HEK293 (cell line): ENCODE data around the gene ADAMTS2.

ENCODE experiments used
- CTCF ChIA-PET: fragments of 350-600 bp; formaldehyde crosslinking; extraction: SDS; loops from one replicate; lab custom pipeline; 2021; ENCODE audit warnings: antibody characterized with exemption; lab: Yijun Ruan, JAX
- POLR2A ChIA-PET: fragments of 300-600 bp; formaldehyde crosslinking; extraction: SDS; loops from one replicate; lab custom pipeline; 2020; ENCODE audit warnings: antibody characterized with exemption, inconsistent platforms; lab: Yijun Ruan, JAX
- H3K27ac ChIP-seq: fragments of 200-500 bp; sonication (Bioruptor generic); 2 replicates; pipeline ENCODE4 v1.5.1; 2014; ENCODE audit warnings: low read depth, low read length, control low read depth, inconsistent platforms; ENCODE audit errors: extremely low read depth
- H3K36me3 ChIP-seq, 2 experiments: fragments of 200-500 bp in 1 of 2; sonication (Bioruptor generic) in 1 of 2; 1 replicate in 1 of 2; 2 replicates in 1 of 2; pipeline ENCODE4 v1.5.1; 2014 to 2017; ENCODE audit warnings: inconsistent platforms in 2 of 2, low read length in 2 of 2; ENCODE audit not compliant: control insufficient read depth in 2 of 2, insufficient read depth in 1 of 2
- H3K4me1 ChIP-seq: fragments of 200-500 bp; sonication (Bioruptor generic); 2 replicates; pipeline ENCODE4 v1.5.1; 2014; ENCODE audit warnings: mild to moderate bottlenecking, low read length, inconsistent platforms; ENCODE audit not compliant: control insufficient read depth, insufficient read depth
- H3K4me3 ChIP-seq: 2 replicates; pipeline ENCODE4 v1.5.1; 2011; ENCODE audit warnings: low read depth, mild to moderate bottlenecking, control low read depth, low read length, moderate library complexity
- H3K9me3 ChIP-seq: fragments of 200-500 bp; sonication (Bioruptor generic); 2 replicates; pipeline ENCODE4 v1.5.1; 2014; ENCODE audit warnings: low read depth, low read length, inconsistent platforms; ENCODE audit not compliant: control insufficient read depth, insufficient read depth
- GLI4 ChIP-seq: fragments of 450-650 bp; formaldehyde crosslinking; IDR thresholded peaks from 2 replicates; pipeline ENCODE4 v1.5.1; 2016; ENCODE audit warnings: missing biosample characterization, missing genetic modification characterization
- GLIS1 ChIP-seq: fragments of 450-650 bp; formaldehyde crosslinking; IDR thresholded peaks from 2 replicates; pipeline ENCODE4 v1.5.1; 2016; ENCODE audit warnings: missing biosample characterization, missing genetic modification characterization
- HOXC10 ChIP-seq: sonication (generic); formaldehyde crosslinking; IDR thresholded peaks from 2 replicates; pipeline ENCODE4 v1.8.1; 2023; ENCODE audit warnings: mild to moderate bottlenecking, missing genetic modification reagents
- KLF1 ChIP-seq: fragments of 450-650 bp; formaldehyde crosslinking; IDR thresholded peaks from 2 replicates; pipeline ENCODE4 v1.5.1; 2016; ENCODE audit warnings: missing biosample characterization, missing genetic modification characterization
- SCRT1 ChIP-seq: fragments of 450-650 bp; formaldehyde crosslinking; IDR thresholded peaks from 2 replicates; pipeline ENCODE4 v1.5.1; 2016; ENCODE audit warnings: missing biosample characterization, missing genetic modification characterization, borderline replicate concordance
- SETDB1 ChIP-seq: IDR thresholded peaks from one replicate; pipeline ENCODE4 v1.6.1; 2017; ENCODE audit warnings: mild to moderate bottlenecking, low read length, moderate library complexity, mixed read lengths; ENCODE audit not compliant: insufficient read length
- SP7 ChIP-seq: fragments of 450-650 bp; formaldehyde crosslinking; IDR thresholded peaks from 2 replicates; pipeline ENCODE4 v1.5.1; 2016; ENCODE audit warnings: missing biosample characterization, missing genetic modification characterization
- ZBTB20 ChIP-seq: fragments of 450-650 bp; formaldehyde crosslinking; IDR thresholded peaks from 2 replicates; pipeline ENCODE4 v1.5.1; 2016; ENCODE audit warnings: missing biosample characterization, missing genetic modification characterization
- ZFP3 ChIP-seq: fragments of 450-650 bp; formaldehyde crosslinking; IDR thresholded peaks from 2 replicates; pipeline ENCODE4 v1.5.1; 2016; ENCODE audit warnings: low read depth, missing biosample characterization, missing genetic modification characterization
- ZNF10 ChIP-seq: fragments of 450-650 bp; formaldehyde crosslinking; IDR thresholded peaks from 2 replicates; pipeline ENCODE4 v1.5.1; 2017; ENCODE audit warnings: missing biosample characterization, missing genetic modification characterization
- ZNF114 ChIP-seq: fragments of 450-650 bp; formaldehyde crosslinking; IDR thresholded peaks from 2 replicates; pipeline ENCODE4 v1.5.0; 2017; ENCODE audit warnings: missing biosample characterization, missing genetic modification characterization
- ZNF146 ChIP-seq: fragments of 450-650 bp; formaldehyde crosslinking; IDR thresholded peaks from 2 replicates; pipeline ENCODE4 v1.5.1; 2016; ENCODE audit warnings: missing biosample characterization, missing genetic modification characterization
- ZNF16 ChIP-seq: fragments of 450-650 bp; formaldehyde crosslinking; IDR thresholded peaks from 2 replicates; pipeline ENCODE4 v1.5.1; 2016; ENCODE audit warnings: low read depth, missing biosample characterization, missing genetic modification characterization
- ZNF175 ChIP-seq: fragments of 450-650 bp; formaldehyde crosslinking; IDR thresholded peaks from 2 replicates; pipeline ENCODE4 v1.5.1; 2016; ENCODE audit warnings: missing biosample characterization, missing genetic modification characterization
- ZNF202 ChIP-seq: fragments of 450-650 bp; formaldehyde crosslinking; IDR thresholded peaks from 2 replicates; pipeline ENCODE4 v1.5.1; 2016; ENCODE audit warnings: missing biosample characterization, missing genetic modification characterization, borderline replicate concordance
- ZNF274 ChIP-seq, 2 experiments: fragments of 200-500 bp in 1 of 2; fragments of 450-650 bp in 1 of 2; sonication (Bioruptor generic) in 1 of 2; formaldehyde crosslinking in 1 of 2; IDR thresholded peaks; 2 replicates each; pipeline versions ENCODE4 v1.5.1 to v1.6.1; 2014 to 2016; ENCODE audit warnings: borderline replicate concordance in 1 of 2, inconsistent platforms in 1 of 2, low read length in 1 of 2, missing biosample characterization in 1 of 2, missing genetic modification characterization in 1 of 2
- ZNF311 ChIP-seq: fragments of 450-650 bp; formaldehyde crosslinking; IDR thresholded peaks from 2 replicates; pipeline ENCODE4 v1.5.1; 2017; ENCODE audit warnings: missing biosample characterization, missing genetic modification characterization, borderline replicate concordance
- ZNF354C ChIP-seq: fragments of 450-650 bp; formaldehyde crosslinking; IDR thresholded peaks from 2 replicates; pipeline ENCODE4 v1.5.1; 2016; ENCODE audit warnings: missing biosample characterization, missing genetic modification characterization, low read depth, borderline replicate concordance
- ZNF404 ChIP-seq: fragments of 450-650 bp; formaldehyde crosslinking; IDR thresholded peaks from 2 replicates; pipeline ENCODE4 v1.5.1; 2017; ENCODE audit warnings: missing biosample characterization, missing genetic modification characterization
- ZNF621 ChIP-seq: fragments of 450-650 bp; formaldehyde crosslinking; IDR thresholded peaks from 2 replicates; pipeline ENCODE4 v1.5.1; 2017; ENCODE audit warnings: missing biosample characterization, missing genetic modification characterization
- ZNF677 ChIP-seq: fragments of 450-650 bp; IDR thresholded peaks from 2 replicates; pipeline ENCODE4 v1.5.0; 2018; ENCODE audit warnings: missing biosample characterization, mild to moderate bottlenecking, missing genetic modification characterization, moderate library complexity
- ZNF768 ChIP-seq: fragments of 450-650 bp; formaldehyde crosslinking; IDR thresholded peaks from 2 replicates; pipeline ENCODE4 v1.5.1; 2018; ENCODE audit warnings: missing biosample characterization, mild to moderate bottlenecking, missing genetic modification characterization
- ZNF792 ChIP-seq: fragments of 450-650 bp; formaldehyde crosslinking; IDR thresholded peaks from 2 replicates; pipeline ENCODE4 v1.5.1; 2016; ENCODE audit warnings: missing biosample characterization, missing genetic modification characterization
- ZNF837 ChIP-seq: fragments of 450-650 bp; formaldehyde crosslinking; IDR thresholded peaks from 2 replicates; pipeline ENCODE4 v1.5.1; 2016; ENCODE audit warnings: missing biosample characterization, missing genetic modification characterization
- ZSCAN16 ChIP-seq: fragments of 450-650 bp; formaldehyde crosslinking; IDR thresholded peaks from 2 replicates; pipeline ENCODE4 v1.5.1; 2016; ENCODE audit warnings: missing biosample characterization, missing genetic modification characterization
- ZSCAN23 ChIP-seq: fragments of 450-650 bp; formaldehyde crosslinking; IDR thresholded peaks from 2 replicates; pipeline ENCODE4 v1.5.1; 2016; ENCODE audit warnings: missing biosample characterization, missing genetic modification characterization
- TF ChIP-seq, protein P1 (sequence below): fragments of 450-650 bp; formaldehyde crosslinking; IDR thresholded peaks from 2 replicates; pipeline ENCODE4 v1.5.1; 2016; ENCODE audit warnings: missing biosample characterization, missing genetic modification characterization
- TF ChIP-seq, protein P2 (sequence below): fragments of 450-650 bp; formaldehyde crosslinking; IDR thresholded peaks from 2 replicates; pipeline ENCODE4 v1.5.1; 2016; ENCODE audit warnings: missing biosample characterization, missing genetic modification characterization
- TF ChIP-seq, protein P3 (sequence below): fragments of 450-650 bp; formaldehyde crosslinking; IDR thresholded peaks from 2 replicates; pipeline ENCODE4 v1.5.1; 2016; ENCODE audit warnings: missing biosample characterization, missing genetic modification characterization
- TF ChIP-seq, protein P4 (sequence below): fragments of 450-650 bp; formaldehyde crosslinking; IDR thresholded peaks from 2 replicates; pipeline ENCODE4 v1.5.1; 2016; ENCODE audit warnings: missing biosample characterization, missing genetic modification characterization
- TF ChIP-seq, protein P5 (sequence below): fragments of 450-650 bp; formaldehyde crosslinking; IDR thresholded peaks from 2 replicates; pipeline ENCODE4 v1.5.1; 2016; ENCODE audit warnings: missing biosample characterization, missing genetic modification characterization

Gene ADAMTS2

DNA sequence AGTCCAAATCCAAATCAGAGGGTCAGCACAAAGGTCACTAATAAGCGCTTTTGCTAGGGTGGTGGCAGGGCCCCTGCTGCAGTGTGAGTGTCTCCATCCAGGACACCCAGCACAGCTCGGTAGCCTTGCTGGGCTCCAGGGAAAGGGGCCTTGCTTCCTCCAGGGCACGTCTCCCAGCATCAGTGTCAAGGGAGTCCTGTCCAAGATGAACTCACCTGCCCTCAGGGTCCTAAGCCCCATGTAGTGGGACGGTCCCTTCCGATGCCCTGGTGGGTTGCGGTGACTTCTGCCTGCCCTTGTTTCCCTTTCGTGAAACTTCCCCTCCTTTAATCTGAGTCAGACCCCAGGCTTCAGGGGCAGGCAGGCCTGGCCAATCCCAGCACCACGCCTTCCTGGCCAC, 183.4 kb downstream of the ADAMTS2 start:
- CTCF ChIA-PET, result no interaction called here
- no peaks in the 10 kb centered on the region for H3K36me3 ChIP-seq
- no peaks in the 10 kb centered on the region for H3K9me3 ChIP-seq
- no peak overlapping the region for H3K27ac ChIP-seq
- TF ChIP-seq, protein P1, sequence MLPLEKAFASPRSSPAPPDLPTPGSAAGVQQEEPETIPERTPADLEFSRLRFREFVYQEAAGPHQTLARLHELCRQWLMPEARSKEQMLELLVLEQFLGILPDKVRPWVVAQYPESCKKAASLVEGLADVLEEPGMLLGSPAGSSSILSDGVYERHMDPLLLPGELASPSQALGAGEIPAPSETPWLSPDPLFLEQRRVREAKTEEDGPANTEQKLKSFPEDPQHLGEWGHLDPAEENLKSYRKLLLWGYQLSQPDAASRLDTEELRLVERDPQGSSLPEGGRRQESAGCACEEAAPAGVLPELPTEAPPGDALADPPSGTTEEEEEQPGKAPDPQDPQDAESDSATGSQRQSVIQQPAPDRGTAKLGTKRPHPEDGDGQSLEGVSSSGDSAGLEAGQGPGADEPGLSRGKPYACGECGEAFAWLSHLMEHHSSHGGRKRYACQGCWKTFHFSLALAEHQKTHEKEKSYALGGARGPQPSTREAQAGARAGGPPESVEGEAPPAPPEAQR (tag by site-specific recombination), result no peak
- TF ChIP-seq ZNF768 (tag by site-specific recombination) (no peak), ZNF792 (no peak), HOXC10 (CRISPR knock-in tag) (no peak), ZFP3 (tag by site-specific recombination) (no peak), ZBTB20 (tag by site-specific recombination) (no peak), ZNF10 (tag by site-specific recombination) (no peak), GLI4 (no peak), ZNF837 (tag by site-specific recombination) (no peak), ZSCAN23 (tag by site-specific recombination) (no peak), SETDB1 (no peak), ZNF354C (no peak), ZNF274 (IDR thresholded peaks at IDR 0.05; ENCODE audit: low read length) (no peak), ZNF274 (tag by site-specific recombination; IDR thresholded peaks at IDR 0.05; ENCODE audit: borderline replicate concordance) (no peak)
- no peak overlapping the region for H3K4me3 ChIP-seq
- no peaks in the 10 kb centered on the region for H3K4me1 ChIP-seq
- POLR2A ChIA-PET, result no interaction called here

DNA sequence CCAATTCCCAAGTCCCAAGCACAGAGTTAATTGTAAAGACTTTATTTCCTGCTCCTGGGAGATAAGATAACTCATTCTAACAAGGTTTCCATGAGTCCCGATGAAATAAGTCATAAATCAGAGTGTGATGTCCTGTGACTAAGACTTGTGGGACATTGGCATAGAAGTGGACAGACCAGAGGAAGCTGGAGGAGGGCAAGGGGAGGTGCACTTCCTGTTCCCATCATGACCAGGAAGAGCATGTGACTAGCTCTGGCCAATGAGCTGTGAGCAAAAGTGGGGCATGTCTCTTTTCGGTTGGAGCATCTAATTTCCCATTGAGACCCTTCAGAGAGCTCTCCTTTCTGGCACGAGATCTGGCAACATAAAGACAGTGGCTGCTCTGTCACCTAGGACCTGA, 184.7 kb downstream of the ADAMTS2 start:
- CTCF ChIA-PET, result interaction anchor here (0.7 to 1.1 kb wide), 2 partner anchors 333 to 450 kb away, joined by 3 read pairs; no protein-coding TSS in a partner anchor
- no peaks in the 10 kb centered on the region for H3K4me1 ChIP-seq
- H3K9me3 ChIP-seq, result no peaks in the 10 kb centered on the region
- TF ChIP-seq ZSCAN16 (tag by site-specific recombination) (no peak), SP7 (tag by site-specific recombination) (no peak), GLIS1 (tag by site-specific recombination) (no peak), ZNF16 (tag by site-specific recombination) (no peak), ZNF175 (tag by site-specific recombination) (no peak), SCRT1 (tag by site-specific recombination) (no peak), KLF1 (tag by site-specific recombination) (no peak), ZNF114 (tag by site-specific recombination) (no peak), ZNF146 (tag by site-specific recombination) (no peak), ZNF677 (no peak), ZNF621 (tag by site-specific recombination) (no peak), ZNF404 (tag by site-specific recombination) (no peak), ZNF311 (tag by site-specific recombination) (no peak), ZNF202 (no peak)
- TF ChIP-seq, protein P2, sequence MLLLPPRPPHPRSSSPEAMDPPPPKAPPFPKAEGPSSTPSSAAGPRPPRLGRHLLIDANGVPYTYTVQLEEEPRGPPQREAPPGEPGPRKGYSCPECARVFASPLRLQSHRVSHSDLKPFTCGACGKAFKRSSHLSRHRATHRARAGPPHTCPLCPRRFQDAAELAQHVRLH (tag by site-specific recombination), result no peak
- TF ChIP-seq, protein P3, sequence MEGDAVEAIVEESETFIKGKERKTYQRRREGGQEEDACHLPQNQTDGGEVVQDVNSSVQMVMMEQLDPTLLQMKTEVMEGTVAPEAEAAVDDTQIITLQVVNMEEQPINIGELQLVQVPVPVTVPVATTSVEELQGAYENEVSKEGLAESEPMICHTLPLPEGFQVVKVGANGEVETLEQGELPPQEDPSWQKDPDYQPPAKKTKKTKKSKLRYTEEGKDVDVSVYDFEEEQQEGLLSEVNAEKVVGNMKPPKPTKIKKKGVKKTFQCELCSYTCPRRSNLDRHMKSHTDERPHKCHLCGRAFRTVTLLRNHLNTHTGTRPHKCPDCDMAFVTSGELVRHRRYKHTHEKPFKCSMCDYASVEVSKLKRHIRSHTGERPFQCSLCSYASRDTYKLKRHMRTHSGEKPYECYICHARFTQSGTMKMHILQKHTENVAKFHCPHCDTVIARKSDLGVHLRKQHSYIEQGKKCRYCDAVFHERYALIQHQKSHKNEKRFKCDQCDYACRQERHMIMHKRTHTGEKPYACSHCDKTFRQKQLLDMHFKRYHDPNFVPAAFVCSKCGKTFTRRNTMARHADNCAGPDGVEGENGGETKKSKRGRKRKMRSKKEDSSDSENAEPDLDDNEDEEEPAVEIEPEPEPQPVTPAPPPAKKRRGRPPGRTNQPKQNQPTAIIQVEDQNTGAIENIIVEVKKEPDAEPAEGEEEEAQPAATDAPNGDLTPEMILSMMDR (tag by site-specific recombination), result no peak
- TF ChIP-seq, protein P4, sequence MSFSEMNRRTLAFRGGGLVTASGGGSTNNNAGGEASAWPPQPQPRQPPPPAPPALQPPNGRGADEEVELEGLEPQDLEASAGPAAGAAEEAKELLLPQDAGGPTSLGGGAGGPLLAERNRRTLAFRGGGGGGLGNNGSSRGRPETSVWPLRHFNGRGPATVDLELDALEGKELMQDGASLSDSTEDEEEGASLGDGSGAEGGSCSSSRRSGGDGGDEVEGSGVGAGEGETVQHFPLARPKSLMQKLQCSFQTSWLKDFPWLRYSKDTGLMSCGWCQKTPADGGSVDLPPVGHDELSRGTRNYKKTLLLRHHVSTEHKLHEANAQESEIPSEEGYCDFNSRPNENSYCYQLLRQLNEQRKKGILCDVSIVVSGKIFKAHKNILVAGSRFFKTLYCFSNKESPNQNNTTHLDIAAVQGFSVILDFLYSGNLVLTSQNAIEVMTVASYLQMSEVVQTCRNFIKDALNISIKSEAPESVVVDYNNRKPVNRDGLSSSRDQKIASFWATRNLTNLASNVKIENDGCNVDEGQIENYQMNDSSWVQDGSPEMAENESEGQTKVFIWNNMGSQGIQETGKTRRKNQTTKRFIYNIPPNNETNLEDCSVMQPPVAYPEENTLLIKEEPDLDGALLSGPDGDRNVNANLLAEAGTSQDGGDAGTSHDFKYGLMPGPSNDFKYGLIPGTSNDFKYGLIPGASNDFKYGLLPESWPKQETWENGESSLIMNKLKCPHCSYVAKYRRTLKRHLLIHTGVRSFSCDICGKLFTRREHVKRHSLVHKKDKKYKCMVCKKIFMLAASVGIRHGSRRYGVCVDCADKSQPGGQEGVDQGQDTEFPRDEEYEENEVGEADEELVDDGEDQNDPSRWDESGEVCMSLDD (tag by site-specific recombination), result no peak
- TF ChIP-seq, protein P5, sequence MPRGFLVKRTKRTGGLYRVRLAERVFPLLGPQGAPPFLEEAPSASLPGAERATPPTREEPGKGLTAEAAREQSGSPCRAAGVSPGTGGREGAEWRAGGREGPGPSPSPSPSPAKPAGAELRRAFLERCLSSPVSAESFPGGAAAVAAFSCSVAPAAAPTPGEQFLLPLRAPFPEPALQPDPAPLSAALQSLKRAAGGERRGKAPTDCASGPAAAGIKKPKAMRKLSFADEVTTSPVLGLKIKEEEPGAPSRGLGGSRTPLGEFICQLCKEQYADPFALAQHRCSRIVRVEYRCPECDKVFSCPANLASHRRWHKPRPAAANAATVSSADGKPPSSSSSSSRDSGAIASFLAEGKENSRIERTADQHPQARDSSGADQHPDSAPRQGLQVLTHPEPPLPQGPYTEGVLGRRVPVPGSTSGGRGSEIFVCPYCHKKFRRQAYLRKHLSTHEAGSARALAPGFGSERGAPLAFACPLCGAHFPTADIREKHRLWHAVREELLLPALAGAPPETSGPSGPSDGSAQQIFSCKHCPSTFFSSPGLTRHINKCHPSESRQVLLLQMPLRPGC (tag by site-specific recombination), result no peak

More for the DNA sequence above, 184.7 kb downstream of the ADAMTS2 start:
- no peak overlapping the region for H3K27ac ChIP-seq
- no peak overlapping the region for H3K4me3 ChIP-seq
- POLR2A ChIA-PET, result no interaction called here
- H3K36me3 ChIP-seq, result no peaks in the 10 kb centered on the region
